BLaER1 treated with 17β-estradiol and CSF1 and Interleukin-3, amounts not matched to agents 10 nM and 100 nM (cell line): Measurements from ENCODE around the gene VIP.

Experiments used
- H3K27ac ChIP-seq, 11 experiments: shearing (Covaris generic); formaldehyde crosslinking; 2 replicates each; pipeline ENCODE4 v1.8.1; 2022
- H3K27me3 ChIP-seq, 11 experiments: shearing (Covaris generic); formaldehyde crosslinking; 2 replicates each; pipeline ENCODE4 v1.8.1; 2022
- H3K36me3 ChIP-seq, 11 experiments: shearing (Covaris generic); formaldehyde crosslinking; 2 replicates each; pipeline ENCODE4 v1.8.1; 2022
- H3K4me1 ChIP-seq, 10 experiments: shearing (Covaris generic); formaldehyde crosslinking; 2 replicates each; pipeline ENCODE4 v1.8.1; 2022
- H3K4me2 ChIP-seq, 11 experiments: shearing (Covaris generic); formaldehyde crosslinking; 2 replicates each; pipeline ENCODE4 v1.8.1; 2022
- H3K4me3 ChIP-seq, 10 experiments: shearing (Covaris generic); formaldehyde crosslinking; 2 replicates each; pipeline ENCODE4 v1.8.1; 2022
- H3K9ac ChIP-seq, 11 experiments: shearing (Covaris generic); formaldehyde crosslinking; 2 replicates each; pipeline ENCODE4 v1.8.1; 2022
- H3K9me3 ChIP-seq, 11 experiments: shearing (Covaris generic); formaldehyde crosslinking; replicated peaks in 1 of 11; 2 replicates each; pipeline ENCODE4 v1.8.1; 2022
- H4K20me1 ChIP-seq, 11 experiments: shearing (Covaris generic); formaldehyde crosslinking; 2 replicates each; pipeline ENCODE4 v1.8.1; 2022
- Cebpa-rat ChIP-seq, 11 experiments: shearing (Covaris generic); IDR thresholded peaks; 2 replicates each; pipeline ENCODE4 v1.8.1; 2022

VIP gene

DNA sequence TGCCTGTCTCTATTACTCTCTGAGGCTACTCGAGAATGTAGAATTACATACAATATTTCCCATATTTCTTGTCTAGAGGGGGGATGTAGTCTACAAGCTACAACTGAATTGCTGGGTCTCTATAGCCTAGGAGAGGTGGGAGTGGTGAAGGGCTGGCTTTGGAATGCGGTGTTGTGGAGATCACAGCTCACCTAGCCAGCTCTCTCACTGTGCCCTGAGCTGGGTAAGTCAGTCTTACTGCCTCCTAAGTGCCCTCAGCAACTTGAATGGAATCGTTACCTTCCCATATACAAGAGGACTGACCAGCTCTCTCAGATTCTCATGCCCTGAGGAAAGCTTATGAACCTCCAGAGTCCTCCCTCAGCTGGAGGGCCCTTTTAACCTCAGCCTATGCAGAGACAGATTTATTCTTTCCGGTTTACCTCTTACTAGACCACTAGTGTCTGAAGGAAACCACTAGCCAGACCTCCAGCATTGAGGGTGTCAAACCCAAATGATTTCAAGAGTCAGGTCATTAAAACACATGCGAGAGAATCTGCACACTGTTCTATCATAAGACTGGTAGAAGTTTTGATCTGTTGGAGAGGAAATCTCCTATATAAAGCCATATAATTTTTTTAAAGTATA is 20.6 kb downstream of the VIP start:
- Histone ChIP-seq H3K4me2 (no peak overlapping the region), H3K4me1 (no peaks in the 10 kb centered on the region)

DNA sequence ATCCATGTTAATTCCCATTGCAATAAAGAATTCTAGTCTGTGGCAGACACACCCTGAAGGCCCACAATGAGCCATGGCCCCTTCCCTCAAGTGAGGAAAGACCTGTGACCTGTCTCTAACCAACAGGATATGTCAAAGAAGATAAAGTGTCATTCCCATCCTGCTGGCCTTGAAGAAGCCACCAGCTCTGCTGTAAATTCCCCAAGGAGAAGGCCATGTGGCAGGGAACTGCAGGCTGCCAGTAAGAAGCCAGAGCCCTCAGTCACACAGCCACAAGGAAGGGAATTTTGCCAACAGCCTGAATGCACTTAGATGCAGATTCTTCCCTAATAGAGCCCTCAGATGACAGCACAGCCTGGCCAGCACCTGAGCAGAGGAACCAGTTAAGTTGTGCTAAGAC is 24.8 kb downstream of the VIP start:
- Histone ChIP-seq H3K9ac (no peak overlapping the region), H3K27me3 (no peaks in the 10 kb centered on the region), H3K4me3 (no peak overlapping the region), H3K4me1 (no peaks in the 10 kb centered on the region), H3K4me2 (no peak overlapping the region), H3K9me3 (no peaks in the 10 kb centered on the region), H4K20me1 (no peaks in the 10 kb centered on the region), H3K36me3 (no peaks in the 10 kb centered on the region), H3K27ac (no peak overlapping the region)
- TF ChIP-seq Cebpa-rat (IDR thresholded peaks at IDR 0.05) = no peak

More for the DNA sequence above, 20.6 kb downstream of the VIP start:
- H3K27ac ChIP-seq = no peak overlapping the region
- H3K9ac ChIP-seq = no peak overlapping the region
- H3K36me3 ChIP-seq = no peaks in the 10 kb centered on the region
- H4K20me1 ChIP-seq = no peaks in the 10 kb centered on the region
- H3K4me3 ChIP-seq = no peak overlapping the region
- no peaks in the 10 kb centered on the region for H3K27me3 ChIP-seq
- no peak for TF ChIP-seq Cebpa-rat (IDR thresholded peaks at IDR 0.05)
- H3K9me3 ChIP-seq = no peaks in the 10 kb centered on the region

DNA sequence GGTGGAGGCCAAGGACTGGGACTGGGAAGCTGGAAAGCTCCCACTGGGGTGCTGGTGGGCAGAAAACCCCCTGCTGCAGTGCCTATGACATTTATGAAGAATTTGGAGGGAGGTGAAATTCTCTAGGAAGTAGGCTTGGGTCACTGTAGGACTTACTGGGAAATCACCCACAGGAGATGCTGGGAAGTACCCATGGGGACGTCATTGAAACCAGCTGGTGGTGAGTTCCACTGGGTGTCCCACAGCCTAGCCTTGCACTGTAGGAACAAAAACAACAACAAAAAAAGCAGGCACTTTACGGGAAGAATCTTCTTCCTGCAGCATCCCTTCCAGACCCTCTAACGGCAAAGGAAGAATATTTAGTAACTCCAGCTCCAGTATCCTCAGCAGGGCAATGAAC is 26.2 kb downstream of the VIP start:
- no peak for TF ChIP-seq Cebpa-rat (IDR thresholded peaks at IDR 0.05)
- H3K4me2 ChIP-seq = no peak overlapping the region
- H3K27ac ChIP-seq = no peak overlapping the region
- H3K36me3 ChIP-seq = no peaks in the 10 kb centered on the region
- H3K27me3 ChIP-seq = no peaks in the 10 kb centered on the region
- no peak overlapping the region for H3K4me3 ChIP-seq
- H4K20me1 ChIP-seq = no peaks in the 10 kb centered on the region
- H3K9ac ChIP-seq = no peak overlapping the region
- no peaks in the 10 kb centered on the region for H3K9me3 ChIP-seq
- no peaks in the 10 kb centered on the region for H3K4me1 ChIP-seq

DNA sequence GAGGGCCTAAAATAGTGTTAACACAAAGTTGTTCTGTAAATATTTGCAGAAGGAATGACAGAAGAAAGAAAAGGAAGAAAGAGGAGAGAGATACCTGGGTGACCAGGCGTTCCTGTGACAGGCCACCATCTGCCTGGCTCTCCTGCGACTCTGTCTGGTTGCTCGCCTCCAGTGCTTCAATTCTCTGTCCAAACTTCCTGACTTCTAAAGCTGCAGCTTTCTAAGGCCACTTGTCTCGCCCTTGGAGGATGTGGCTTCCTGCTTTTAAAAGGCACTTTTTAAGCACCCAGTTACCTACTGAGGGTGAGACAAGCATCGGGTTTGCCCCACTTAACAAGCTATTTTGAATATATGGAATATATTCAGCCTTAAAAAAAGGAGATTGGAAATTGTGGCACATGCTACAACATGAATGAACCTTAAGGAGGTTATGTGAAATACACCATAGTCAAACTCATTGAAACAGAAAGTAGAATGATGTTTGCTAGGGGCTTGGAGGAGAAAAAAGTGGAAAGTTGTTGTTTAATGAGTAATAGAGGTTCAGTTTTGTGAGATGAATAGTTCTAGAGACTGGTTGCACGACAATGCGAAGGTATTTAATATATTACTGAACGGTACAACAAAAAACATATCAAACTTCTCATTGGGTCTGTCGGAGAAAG is 32.8 kb downstream of the VIP start:
- Histone ChIP-seq H3K36me3 (no peaks in the 10 kb centered on the region), H3K4me3 (no peak overlapping the region), H3K27ac (no peak overlapping the region), H3K4me1 (no peaks in the 10 kb centered on the region), H4K20me1 (no peaks in the 10 kb centered on the region), H3K9ac (no peak overlapping the region), H3K4me2 (no peak overlapping the region), H3K9me3 (no peaks in the 10 kb centered on the region), H3K27me3 (no peaks in the 10 kb centered on the region)
- no peak for TF ChIP-seq Cebpa-rat (IDR thresholded peaks at IDR 0.05)

DNA sequence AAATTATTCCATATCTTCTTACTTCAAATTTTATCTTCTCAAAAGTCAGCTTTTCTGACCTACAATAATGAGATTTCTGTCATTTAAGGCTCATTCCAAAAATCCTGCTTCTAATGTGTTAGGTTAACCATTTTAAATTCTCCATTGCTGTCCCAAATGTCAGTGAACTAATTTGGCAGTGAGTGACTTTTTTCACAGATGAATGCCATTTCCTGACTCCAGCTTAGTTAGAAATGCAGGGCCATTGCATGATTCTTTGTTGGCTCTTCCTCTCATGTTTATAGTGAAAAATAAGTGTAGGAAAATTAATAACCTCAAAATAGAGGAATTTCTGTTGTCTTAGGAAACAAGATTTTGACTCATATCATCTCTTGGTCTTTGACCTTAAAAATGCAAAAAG is 44.1 kb downstream of the VIP start:
- H3K4me1 ChIP-seq = no peaks in the 10 kb centered on the region
- no peaks in the 10 kb centered on the region for H3K36me3 ChIP-seq
- H3K4me3 ChIP-seq = no peak overlapping the region
- no peak overlapping the region for H3K27ac ChIP-seq
- H4K20me1 ChIP-seq = no peaks in the 10 kb centered on the region
- H3K4me2 ChIP-seq = no peak overlapping the region
- H3K27me3 ChIP-seq = no peaks in the 10 kb centered on the region
- H3K9me3 ChIP-seq = no peaks in the 10 kb centered on the region
- no peak for TF ChIP-seq Cebpa-rat (IDR thresholded peaks at IDR 0.05)
- H3K9ac ChIP-seq = no peak overlapping the region

DNA sequence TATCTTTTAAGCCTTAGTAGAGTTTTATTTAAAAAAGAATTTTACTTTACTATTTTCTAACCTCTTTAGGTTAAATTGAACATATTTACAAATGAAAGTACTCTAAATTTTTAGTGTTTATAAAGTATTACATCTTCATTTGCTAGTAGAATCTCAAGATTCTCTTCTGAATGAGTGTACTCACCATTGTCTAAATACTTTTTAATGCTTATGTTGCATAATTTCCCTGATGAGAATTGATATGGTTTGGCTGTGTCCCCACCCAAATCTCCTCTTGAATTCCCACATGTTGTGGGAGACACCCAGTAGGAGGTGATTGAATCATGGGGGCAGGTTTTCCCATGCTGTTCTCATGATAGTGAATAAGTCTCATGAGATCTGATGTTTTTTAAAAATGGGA is 53.6 kb downstream of the VIP start:
- Histone ChIP-seq H3K27me3 (no peaks in the 10 kb centered on the region), H3K4me2 (no peak overlapping the region), H3K9ac (no peak overlapping the region), H4K20me1 (no peaks in the 10 kb centered on the region), H3K4me1 (no peaks in the 10 kb centered on the region), H3K27ac (no peak overlapping the region), H3K4me3 (no peak overlapping the region), H3K36me3 (no peaks in the 10 kb centered on the region), H3K9me3 (peaks cover 0 to 5% (median 0%) of the 10 kb centered on the region in 11 experiments; a peak in 2 of 22 replicates)
- TF ChIP-seq Cebpa-rat (IDR thresholded peaks at IDR 0.05) = no peak
